Chondrocyte (in vitro differentiated cells): ENCODE data around the gene ALDH1B1. TPM values are rescaled to one million over a fixed set of nuclear protein-coding genes. Genes with fewer than 3 reads are reported as not detected.

Experiments used
- DNase-seq: peaks from one replicate; pipeline ENCODE4 v3.0.0; 2021; ENCODE audit warnings: mixed read lengths, low spot score
- H3K27ac Mint-ChIP-seq: one replicate; pipeline ENCODE4 v1.8.0; 2021; ENCODE audit warnings: mild to moderate bottlenecking, moderate library complexity, mixed read lengths; ENCODE audit not compliant: unreplicated experiment
- H3K27me3 Mint-ChIP-seq: 2 replicates; pipeline ENCODE4 v1.8.0; 2021; ENCODE audit warnings: low read depth, mixed read lengths
- H3K36me3 Mint-ChIP-seq: 2 replicates; pipeline ENCODE4 v1.8.0; 2021; ENCODE audit warnings: low read depth, mixed read lengths
- H3K4me1 Mint-ChIP-seq: 2 replicates; pipeline ENCODE4 v1.8.0; 2021; ENCODE audit warnings: low read depth, mild to moderate bottlenecking, mixed read lengths
- H3K4me3 Mint-ChIP-seq: one replicate; pipeline ENCODE4 v1.8.0; 2021; ENCODE audit warnings: mild to moderate bottlenecking, moderate library complexity, mixed read lengths; ENCODE audit not compliant: unreplicated experiment
- H3K9me3 Mint-ChIP-seq: 2 replicates; pipeline ENCODE4 v1.8.0; 2021; ENCODE audit warnings: low read depth, mixed read lengths
- total RNA-seq: library from RNA; stranded (reverse); gene quantifications from 3 replicates; pipeline ENCODE4 v1.2.1, GENCODE V29; 2021
- TF ChIP-seq, protein P1 (sequence below): fragments of 200-600 bp; sonication (generic); IDR thresholded peaks from 2 replicates; pipeline ENCODE4 v1.5.0; 2021; ENCODE audit warnings: antibody characterized with exemption, mild to moderate bottlenecking, moderate library complexity

Gene ALDH1B1
- total RNA-seq, 1 donor from 2014 or later, result 74.2 TPM

DNA sequence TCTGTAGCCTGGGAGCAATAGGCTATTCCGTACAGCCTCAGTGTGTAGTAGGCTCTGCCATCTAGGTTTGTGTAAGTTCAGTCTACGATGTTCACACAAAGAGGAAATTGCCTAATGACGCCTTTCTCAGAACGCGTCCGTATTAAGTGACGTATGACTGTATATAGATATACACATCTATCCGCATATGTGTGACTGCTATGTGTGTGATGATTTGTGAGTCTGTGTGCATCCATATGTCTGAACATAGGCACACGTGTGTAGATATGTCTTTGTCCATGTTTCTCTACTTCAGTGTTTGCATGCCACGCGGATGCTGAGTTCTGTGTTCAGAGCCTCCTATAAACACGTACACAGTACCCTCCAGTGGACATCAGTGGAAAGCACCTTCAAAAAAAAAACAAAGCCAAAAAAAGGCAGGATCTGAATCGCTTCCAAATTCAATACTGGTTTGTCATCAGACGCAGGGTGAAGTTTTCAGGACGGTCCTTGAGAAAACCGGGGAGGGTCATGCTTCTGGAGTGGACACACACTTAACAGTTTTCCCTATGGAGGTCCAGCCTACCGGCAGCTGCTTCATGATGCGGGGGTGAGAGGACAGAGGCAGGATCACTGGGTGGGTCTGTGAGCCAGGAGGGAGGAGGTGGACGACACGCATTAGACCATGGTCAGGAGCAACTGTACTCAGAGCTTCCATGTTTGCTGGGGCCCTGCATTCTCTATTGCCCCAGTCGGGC lies 29.5 kb upstream of the ALDH1B1 start:
- Mint-ChIP-seq H3K27me3 (no peaks in the 10 kb centered on the region), H3K36me3 (no peaks in the 10 kb centered on the region), H3K27ac (peak overlapping the region; percentile 92), H3K9me3 (no peaks in the 10 kb centered on the region), H3K4me1 (peaks cover 58% of the 10 kb centered on the region), H3K4me3 (peak overlapping the region; percentile 49)
- TF ChIP-seq, protein P1, sequence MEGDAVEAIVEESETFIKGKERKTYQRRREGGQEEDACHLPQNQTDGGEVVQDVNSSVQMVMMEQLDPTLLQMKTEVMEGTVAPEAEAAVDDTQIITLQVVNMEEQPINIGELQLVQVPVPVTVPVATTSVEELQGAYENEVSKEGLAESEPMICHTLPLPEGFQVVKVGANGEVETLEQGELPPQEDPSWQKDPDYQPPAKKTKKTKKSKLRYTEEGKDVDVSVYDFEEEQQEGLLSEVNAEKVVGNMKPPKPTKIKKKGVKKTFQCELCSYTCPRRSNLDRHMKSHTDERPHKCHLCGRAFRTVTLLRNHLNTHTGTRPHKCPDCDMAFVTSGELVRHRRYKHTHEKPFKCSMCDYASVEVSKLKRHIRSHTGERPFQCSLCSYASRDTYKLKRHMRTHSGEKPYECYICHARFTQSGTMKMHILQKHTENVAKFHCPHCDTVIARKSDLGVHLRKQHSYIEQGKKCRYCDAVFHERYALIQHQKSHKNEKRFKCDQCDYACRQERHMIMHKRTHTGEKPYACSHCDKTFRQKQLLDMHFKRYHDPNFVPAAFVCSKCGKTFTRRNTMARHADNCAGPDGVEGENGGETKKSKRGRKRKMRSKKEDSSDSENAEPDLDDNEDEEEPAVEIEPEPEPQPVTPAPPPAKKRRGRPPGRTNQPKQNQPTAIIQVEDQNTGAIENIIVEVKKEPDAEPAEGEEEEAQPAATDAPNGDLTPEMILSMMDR, result peak; percentile 91
- no peak for DNase-seq

DNA sequence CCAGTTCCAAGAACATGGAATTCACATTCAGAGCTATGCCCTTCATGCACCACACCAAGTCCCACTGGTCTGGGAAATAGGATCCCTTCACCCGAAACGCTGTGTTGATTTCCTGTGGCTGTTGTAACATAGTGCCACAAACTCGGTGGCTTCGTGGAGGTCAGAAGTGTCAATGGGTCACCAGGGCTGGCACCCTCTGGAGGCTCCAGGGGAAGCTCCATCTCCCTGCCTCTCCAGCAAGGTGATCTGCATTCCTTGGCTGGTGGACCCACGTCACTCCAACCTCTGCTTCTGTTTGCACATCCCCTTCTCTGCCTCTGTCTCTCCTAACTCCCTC lies 28.9 kb upstream of the ALDH1B1 start:
- no peak overlapping the region for H3K4me3 Mint-ChIP-seq
- DNase-seq, result no peak
- H3K4me1 Mint-ChIP-seq, result peaks cover 54% of the 10 kb centered on the region
- TF ChIP-seq, protein P1, result no peak
- no peaks in the 10 kb centered on the region for H3K36me3 Mint-ChIP-seq
- H3K27ac Mint-ChIP-seq, result peak overlapping the region; percentile 92
- no peaks in the 10 kb centered on the region for H3K27me3 Mint-ChIP-seq
- H3K9me3 Mint-ChIP-seq, result no peaks in the 10 kb centered on the region

DNA sequence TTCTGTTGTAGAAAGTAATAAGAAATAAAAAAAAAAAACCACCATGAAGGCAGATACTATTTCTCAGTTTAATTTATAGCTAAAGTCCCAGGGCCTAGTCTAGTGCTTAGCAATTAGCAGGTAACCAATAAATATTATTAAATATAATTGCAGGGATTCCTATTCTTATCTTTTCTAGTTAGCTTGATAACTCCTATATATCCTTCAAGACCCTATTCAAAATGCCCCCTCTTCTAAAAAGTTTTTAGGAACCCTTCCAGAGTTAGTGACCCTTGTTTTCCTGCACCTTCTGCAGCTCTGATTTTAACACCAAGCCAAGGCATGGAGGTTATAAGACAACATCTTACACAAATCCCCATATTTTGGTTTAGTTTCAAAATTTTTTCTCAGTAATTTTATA lies 24.6 kb upstream of the ALDH1B1 start:
- no peak for DNase-seq
- H3K4me3 Mint-ChIP-seq, result no peak overlapping the region
- peaks cover 10% of the 10 kb centered on the region for H3K4me1 Mint-ChIP-seq
- no peaks in the 10 kb centered on the region for H3K36me3 Mint-ChIP-seq
- H3K27me3 Mint-ChIP-seq, result peaks cover 2% of the 10 kb centered on the region
- H3K9me3 Mint-ChIP-seq, result no peaks in the 10 kb centered on the region
- TF ChIP-seq, protein P1, result no peak
- H3K27ac Mint-ChIP-seq, result no peak overlapping the region

DNA sequence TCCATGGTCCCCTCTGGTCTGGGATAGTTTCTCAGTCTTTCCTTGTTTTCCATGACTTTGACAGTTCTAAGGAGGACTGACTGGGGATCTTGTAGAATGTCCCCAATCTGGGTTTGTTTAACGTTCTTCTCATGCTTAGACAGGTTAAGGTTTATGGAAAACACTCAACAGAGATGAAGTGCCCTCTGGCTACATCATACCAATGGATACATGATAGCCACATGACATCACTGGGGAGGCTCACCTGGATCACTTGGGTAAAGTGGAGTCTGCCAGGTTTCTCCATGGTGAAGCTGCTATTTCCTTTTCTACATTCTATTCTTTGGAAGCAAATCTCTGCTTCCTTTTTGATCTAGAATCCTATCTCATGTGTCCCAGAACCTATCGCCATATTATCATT lies 23.8 kb upstream of the ALDH1B1 start:
- Mint-ChIP-seq H3K4me3 (no peak overlapping the region), H3K4me1 (peaks cover 2% of the 10 kb centered on the region), H3K36me3 (no peaks in the 10 kb centered on the region), H3K9me3 (no peaks in the 10 kb centered on the region), H3K27me3 (peaks cover 2% of the 10 kb centered on the region), H3K27ac (no peak overlapping the region)
- DNase-seq, result no peak
- TF ChIP-seq, protein P1, result no peak

DNA sequence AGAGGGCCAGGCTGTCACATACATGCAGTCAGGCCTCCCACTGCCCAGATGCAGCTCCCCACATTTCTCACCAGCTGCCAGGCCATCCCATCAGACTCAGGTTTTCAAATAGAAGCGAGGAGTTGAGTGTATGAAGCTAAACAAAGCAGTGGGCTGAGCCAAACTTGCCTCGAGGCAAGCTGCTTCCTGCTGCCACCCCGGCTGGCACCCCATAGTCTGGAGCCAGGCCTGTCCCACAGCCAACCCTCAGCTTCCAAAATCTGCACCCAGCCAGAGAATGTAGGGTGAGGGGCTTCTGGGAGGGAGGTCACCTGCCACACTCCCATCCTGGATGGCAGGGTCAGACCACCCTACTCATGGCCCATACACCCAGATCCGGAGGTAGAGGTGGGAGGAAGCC lies 22.3 kb upstream of the ALDH1B1 start:
- no peaks in the 10 kb centered on the region for H3K9me3 Mint-ChIP-seq
- TF ChIP-seq, protein P1, result no peak
- H3K36me3 Mint-ChIP-seq, result no peaks in the 10 kb centered on the region
- H3K27ac Mint-ChIP-seq, result no peak overlapping the region
- no peak overlapping the region for H3K4me3 Mint-ChIP-seq
- DNase-seq, result no peak
- no peaks in the 10 kb centered on the region for H3K4me1 Mint-ChIP-seq
- H3K27me3 Mint-ChIP-seq, result peaks cover 2% of the 10 kb centered on the region
